Measurements from ENCODE around the gene NFIA. TPM values are rescaled to one million over a fixed set of nuclear protein-coding genes. Genes with fewer than 3 reads are reported as not detected.

Gene NFIA
- total and polyA plus RNA-seq, 9 of the 15 experiments (the other 6 are each of a cell fraction or from before 2014, with no cell fraction given), result 5.3 to 24.9 (median 9.8) TPM

DNA sequence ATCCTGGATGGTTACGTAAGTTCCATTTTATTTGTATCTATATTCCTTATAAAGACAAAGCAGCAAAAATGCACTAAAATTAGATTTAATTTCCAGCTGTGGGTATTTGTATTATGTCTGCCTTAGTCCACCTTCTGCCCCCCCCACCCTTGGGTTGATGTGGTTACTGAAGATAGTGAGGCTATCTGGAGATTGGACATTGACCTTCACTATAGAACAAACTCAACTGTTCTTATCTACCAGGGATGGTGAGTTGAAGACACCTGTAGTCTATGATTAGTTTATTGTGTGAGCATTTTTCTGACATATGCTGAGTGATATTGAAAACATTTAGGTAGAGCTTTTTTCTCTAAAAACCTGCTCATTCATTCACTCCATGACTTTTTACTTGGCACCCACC is 122.2 kb downstream of the NFIA start (continued):
- TF ChIP-seq, protein P1, sequence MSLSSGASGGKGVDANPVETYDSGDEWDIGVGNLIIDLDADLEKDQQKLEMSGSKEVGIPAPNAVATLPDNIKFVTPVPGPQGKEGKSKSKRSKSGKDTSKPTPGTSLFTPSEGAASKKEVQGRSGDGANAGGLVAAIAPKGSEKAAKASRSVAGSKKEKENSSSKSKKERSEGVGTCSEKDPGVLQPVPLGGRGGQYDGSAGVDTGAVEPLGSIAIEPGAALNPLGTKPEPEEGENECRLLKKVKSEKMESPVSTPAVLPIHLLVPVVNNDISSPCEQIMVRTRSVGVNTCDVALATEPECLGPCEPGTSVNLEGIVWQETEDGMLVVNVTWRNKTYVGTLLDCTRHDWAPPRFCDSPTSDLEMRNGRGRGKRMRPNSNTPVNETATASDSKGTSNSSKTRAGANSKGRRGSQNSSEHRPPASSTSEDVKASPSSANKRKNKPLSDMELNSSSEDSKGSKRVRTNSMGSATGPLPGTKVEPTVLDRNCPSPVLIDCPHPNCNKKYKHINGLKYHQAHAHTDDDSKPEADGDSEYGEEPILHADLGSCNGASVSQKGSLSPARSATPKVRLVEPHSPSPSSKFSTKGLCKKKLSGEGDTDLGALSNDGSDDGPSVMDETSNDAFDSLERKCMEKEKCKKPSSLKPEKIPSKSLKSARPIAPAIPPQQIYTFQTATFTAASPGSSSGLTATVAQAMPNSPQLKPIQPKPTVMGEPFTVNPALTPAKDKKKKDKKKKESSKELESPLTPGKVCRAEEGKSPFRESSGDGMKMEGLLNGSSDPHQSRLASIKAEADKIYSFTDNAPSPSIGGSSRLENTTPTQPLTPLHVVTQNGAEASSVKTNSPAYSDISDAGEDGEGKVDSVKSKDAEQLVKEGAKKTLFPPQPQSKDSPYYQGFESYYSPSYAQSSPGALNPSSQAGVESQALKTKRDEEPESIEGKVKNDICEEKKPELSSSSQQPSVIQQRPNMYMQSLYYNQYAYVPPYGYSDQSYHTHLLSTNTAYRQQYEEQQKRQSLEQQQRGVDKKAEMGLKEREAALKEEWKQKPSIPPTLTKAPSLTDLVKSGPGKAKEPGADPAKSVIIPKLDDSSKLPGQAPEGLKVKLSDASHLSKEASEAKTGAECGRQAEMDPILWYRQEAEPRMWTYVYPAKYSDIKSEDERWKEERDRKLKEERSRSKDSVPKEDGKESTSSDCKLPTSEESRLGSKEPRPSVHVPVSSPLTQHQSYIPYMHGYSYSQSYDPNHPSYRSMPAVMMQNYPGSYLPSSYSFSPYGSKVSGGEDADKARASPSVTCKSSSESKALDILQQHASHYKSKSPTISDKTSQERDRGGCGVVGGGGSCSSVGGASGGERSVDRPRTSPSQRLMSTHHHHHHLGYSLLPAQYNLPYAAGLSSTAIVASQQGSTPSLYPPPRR (CRISPR knock-in tag; IDR thresholded peaks at IDR 0.05; ENCODE audit: borderline replicate concordance), result no peak
- no peak for TF ChIP-seq SIX5 (IDR thresholded peaks at IDR 0.05; ENCODE audit: borderline replicate concordance in 1 of 2, insufficient read depth in 1 of 2, low read depth in 1 of 2, low read length in 2 of 2)
- TF ChIP-seq POLR2AphosphoS5 (IDR thresholded peaks at IDR 0.05; ENCODE audit: control insufficient read depth, insufficient read depth, low read depth, low read length), result peak; percentile 68; the same call in 1 of the 2 replicates
- TF ChIP-seq ZNF79 (CRISPR knock-in tag; IDR thresholded peaks at IDR 0.05; ENCODE audit: low read depth), result no peak
- TF ChIP-seq TCF3 (CRISPR knock-in tag; IDR thresholded peaks at IDR 0.05), result peak; percentile 79
- no peak for TF ChIP-seq EZH2 (IDR thresholded peaks at IDR 0.05; ENCODE audit: borderline replicate concordance, low read depth, low read length)
- peak; percentile 31 for TF ChIP-seq MEIS2 (IDR thresholded peaks at IDR 0.05; ENCODE audit: partially characterized antibody)
- TF ChIP-seq ZNF778 (CRISPR knock-in tag; IDR thresholded peaks at IDR 0.05), result no peak
- TF ChIP-seq, protein P2, sequence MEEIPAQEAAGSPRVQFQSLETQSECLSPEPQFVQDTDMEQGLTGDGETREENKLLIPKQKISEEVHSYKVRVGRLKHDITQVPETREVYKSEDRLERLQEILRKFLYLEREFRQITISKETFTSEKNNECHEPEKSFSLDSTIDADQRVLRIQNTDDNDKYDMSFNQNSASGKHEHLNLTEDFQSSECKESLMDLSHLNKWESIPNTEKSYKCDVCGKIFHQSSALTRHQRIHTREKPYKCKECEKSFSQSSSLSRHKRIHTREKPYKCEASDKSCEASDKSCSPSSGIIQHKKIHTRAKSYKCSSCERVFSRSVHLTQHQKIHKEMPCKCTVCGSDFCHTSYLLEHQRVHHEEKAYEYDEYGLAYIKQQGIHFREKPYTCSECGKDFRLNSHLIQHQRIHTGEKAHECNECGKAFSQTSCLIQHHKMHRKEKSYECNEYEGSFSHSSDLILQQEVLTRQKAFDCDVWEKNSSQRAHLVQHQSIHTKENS (CRISPR knock-in tag; IDR thresholded peaks at IDR 0.05), result no peak
- TF ChIP-seq DPF2 (IDR thresholded peaks at IDR 0.05), result peak; percentile 82
- peak; percentile 53 for TF ChIP-seq SMAD4 (CRISPR knock-in tag; conservative IDR thresholded peaks at IDR 0.05)
- peak; percentile 84 for TF ChIP-seq ZEB2 (IDR thresholded peaks at IDR 0.05)
- peak; percentile 61 for TF ChIP-seq EP300 (IDR thresholded peaks at IDR 0.05; ENCODE audit: low read length)
- no peak for TF ChIP-seq ZNF239 (CRISPR knock-in tag; IDR thresholded peaks at IDR 0.05)
- no peak for TF ChIP-seq RFX1 (IDR thresholded peaks at IDR 0.05)
- TF ChIP-seq ERF (CRISPR knock-in tag; IDR thresholded peaks at IDR 0.05), result no peak
- no peak for TF ChIP-seq GTF2E2 (tag; IDR thresholded peaks at IDR 0.05)
- TF ChIP-seq, protein P3, sequence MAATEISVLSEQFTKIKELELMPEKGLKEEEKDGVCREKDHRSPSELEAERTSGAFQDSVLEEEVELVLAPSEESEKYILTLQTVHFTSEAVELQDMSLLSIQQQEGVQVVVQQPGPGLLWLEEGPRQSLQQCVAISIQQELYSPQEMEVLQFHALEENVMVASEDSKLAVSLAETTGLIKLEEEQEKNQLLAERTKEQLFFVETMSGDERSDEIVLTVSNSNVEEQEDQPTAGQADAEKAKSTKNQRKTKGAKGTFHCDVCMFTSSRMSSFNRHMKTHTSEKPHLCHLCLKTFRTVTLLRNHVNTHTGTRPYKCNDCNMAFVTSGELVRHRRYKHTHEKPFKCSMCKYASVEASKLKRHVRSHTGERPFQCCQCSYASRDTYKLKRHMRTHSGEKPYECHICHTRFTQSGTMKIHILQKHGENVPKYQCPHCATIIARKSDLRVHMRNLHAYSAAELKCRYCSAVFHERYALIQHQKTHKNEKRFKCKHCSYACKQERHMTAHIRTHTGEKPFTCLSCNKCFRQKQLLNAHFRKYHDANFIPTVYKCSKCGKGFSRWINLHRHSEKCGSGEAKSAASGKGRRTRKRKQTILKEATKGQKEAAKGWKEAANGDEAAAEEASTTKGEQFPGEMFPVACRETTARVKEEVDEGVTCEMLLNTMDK (IDR thresholded peaks at IDR 0.05; ENCODE audit: borderline replicate concordance, insufficient read depth, low read depth, low read length, poor library complexity, severe bottlenecking), result no peak
- peak; percentile 88 for TF ChIP-seq SOX6 (IDR thresholded peaks at IDR 0.05)
- TF ChIP-seq BCL6 (CRISPR knock-in tag; IDR thresholded peaks at IDR 0.05), result no peak
- no peak for TF ChIP-seq TEAD1 (CRISPR knock-in tag; IDR thresholded peaks at IDR 0.05)
- no peak for TF ChIP-seq SRSF1 (IDR thresholded peaks at IDR 0.05; ENCODE audit: low read depth, low read length)
- TF ChIP-seq TEAD4 (IDR thresholded peaks at IDR 0.05; ENCODE audit: low read length), result peak; percentile 92
- TF ChIP-seq TEAD4 (CRISPR knock-in tag; IDR thresholded peaks at IDR 0.05; ENCODE audit: borderline replicate concordance), result no peak
